Nephron progenitor cell (in vitro differentiated cells): Measurements from ENCODE around the gene BAIAP2L2.
A peak's percentile ranks its signal among the peaks of the same experiment; 100 is the strongest.
"Not testable (repeated sequence)": the region's sequence is repeated elsewhere in the genome, so short reads cannot be mapped to it uniquely, and the experiment has no call there.

ENCODE experiments used
- DNase-seq: peaks from one replicate; pipeline ENCODE4 v3.0.0; 2021
- H3K27ac Mint-ChIP-seq: 2 replicates; pipeline ENCODE4 v1.8.0; 2021; ENCODE audit warnings: mild to moderate bottlenecking, moderate library complexity, mixed read lengths
- H3K27me3 Mint-ChIP-seq: 2 replicates; pipeline ENCODE4 v1.8.0; 2021; ENCODE audit warnings: mild to moderate bottlenecking, low read depth, mixed read lengths; ENCODE audit not compliant: poor library complexity
- H3K36me3 Mint-ChIP-seq: 2 replicates; pipeline ENCODE4 v1.8.0; 2021; ENCODE audit warnings: low read depth, mixed read lengths
- H3K4me1 Mint-ChIP-seq: 2 replicates; pipeline ENCODE4 v1.8.0; 2021; ENCODE audit warnings: mixed read lengths
- H3K4me3 Mint-ChIP-seq: 2 replicates; pipeline ENCODE4 v1.8.0; 2021; ENCODE audit warnings: mild to moderate bottlenecking, moderate library complexity, mixed read lengths
- H3K9me3 Mint-ChIP-seq: 2 replicates; pipeline ENCODE4 v1.8.0; 2021; ENCODE audit warnings: mild to moderate bottlenecking, moderate library complexity, mixed read lengths
- TF ChIP-seq, protein P1 (sequence below): fragments of 200-600 bp; sonication (generic); IDR thresholded peaks from 2 replicates; pipeline ENCODE4 v1.5.0; 2021; ENCODE audit warnings: antibody characterized with exemption

BAIAP2L2 gene

GRCh38 chr22:38080850-38081635 lies 29.4 kb downstream of the BAIAP2L2 start:
- H3K36me3 Mint-ChIP-seq = no peaks in the 10 kb centered on the region
- DNase-seq = peak; percentile 52
- no peaks in the 10 kb centered on the region for H3K9me3 Mint-ChIP-seq
- H3K27ac Mint-ChIP-seq = no peak overlapping the region
- TF ChIP-seq, protein P1, sequence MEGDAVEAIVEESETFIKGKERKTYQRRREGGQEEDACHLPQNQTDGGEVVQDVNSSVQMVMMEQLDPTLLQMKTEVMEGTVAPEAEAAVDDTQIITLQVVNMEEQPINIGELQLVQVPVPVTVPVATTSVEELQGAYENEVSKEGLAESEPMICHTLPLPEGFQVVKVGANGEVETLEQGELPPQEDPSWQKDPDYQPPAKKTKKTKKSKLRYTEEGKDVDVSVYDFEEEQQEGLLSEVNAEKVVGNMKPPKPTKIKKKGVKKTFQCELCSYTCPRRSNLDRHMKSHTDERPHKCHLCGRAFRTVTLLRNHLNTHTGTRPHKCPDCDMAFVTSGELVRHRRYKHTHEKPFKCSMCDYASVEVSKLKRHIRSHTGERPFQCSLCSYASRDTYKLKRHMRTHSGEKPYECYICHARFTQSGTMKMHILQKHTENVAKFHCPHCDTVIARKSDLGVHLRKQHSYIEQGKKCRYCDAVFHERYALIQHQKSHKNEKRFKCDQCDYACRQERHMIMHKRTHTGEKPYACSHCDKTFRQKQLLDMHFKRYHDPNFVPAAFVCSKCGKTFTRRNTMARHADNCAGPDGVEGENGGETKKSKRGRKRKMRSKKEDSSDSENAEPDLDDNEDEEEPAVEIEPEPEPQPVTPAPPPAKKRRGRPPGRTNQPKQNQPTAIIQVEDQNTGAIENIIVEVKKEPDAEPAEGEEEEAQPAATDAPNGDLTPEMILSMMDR = no peak
- H3K4me1 Mint-ChIP-seq = peaks cover 21% of the 10 kb centered on the region
- H3K27me3 Mint-ChIP-seq = peaks cover 28% of the 10 kb centered on the region
- H3K4me3 Mint-ChIP-seq = no peak overlapping the region

DNA sequence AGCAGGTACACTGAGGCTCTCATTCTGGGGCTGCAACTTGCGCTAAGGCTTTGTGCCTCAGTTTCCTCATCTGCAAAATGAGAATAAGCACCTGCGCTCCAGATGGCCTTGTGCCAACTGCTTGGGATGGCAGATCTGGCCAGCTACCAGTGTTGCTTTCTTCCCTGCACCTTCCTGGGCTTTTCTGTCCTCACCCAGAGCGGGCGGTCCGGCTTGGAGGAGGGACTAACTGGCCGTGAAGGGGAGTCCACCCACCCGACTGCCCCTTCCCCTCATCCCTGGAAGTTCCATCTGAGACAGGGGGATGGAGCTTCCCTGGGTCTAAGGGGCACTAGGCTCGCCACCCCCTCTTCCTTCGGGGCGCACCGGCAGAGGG lies 30.0 kb downstream of the BAIAP2L2 start:
- H3K4me3 Mint-ChIP-seq = no peak overlapping the region
- DNase-seq = no peak
- H3K9me3 Mint-ChIP-seq = no peaks in the 10 kb centered on the region
- H3K27me3 Mint-ChIP-seq = peaks cover 28% of the 10 kb centered on the region
- H3K36me3 Mint-ChIP-seq = no peaks in the 10 kb centered on the region
- no peak overlapping the region for H3K27ac Mint-ChIP-seq
- H3K4me1 Mint-ChIP-seq = peaks cover 27% of the 10 kb centered on the region
- TF ChIP-seq, protein P1 = no peak

DNA sequence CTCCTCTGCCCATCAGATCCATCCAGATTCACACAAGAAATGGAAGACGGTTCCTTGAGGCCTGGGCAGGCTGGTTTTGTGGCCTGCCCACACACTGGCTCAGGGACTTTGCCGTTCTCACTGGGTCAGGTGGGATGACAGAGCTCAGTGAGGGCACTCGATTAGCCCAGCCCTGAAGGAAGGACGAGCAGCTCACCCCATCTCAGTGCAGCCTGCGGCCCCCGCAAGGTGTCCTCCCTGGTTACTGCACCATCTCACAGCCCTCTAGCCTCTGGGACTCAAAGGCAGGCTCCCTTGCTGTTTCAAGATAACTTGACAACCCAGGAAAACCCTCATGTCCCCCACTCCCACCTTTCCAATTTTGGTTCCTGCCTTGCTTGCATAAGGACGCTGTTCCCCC lies 30.7 kb downstream of the BAIAP2L2 start:
- Mint-ChIP-seq H3K36me3 (no peaks in the 10 kb centered on the region), H3K27me3 (peaks cover 28% of the 10 kb centered on the region), H3K4me3 (no peak overlapping the region), H3K4me1 (peaks cover 28% of the 10 kb centered on the region), H3K9me3 (no peaks in the 10 kb centered on the region), H3K27ac (no peak overlapping the region)
- TF ChIP-seq, protein P1 = no peak
- no peak for DNase-seq

DNA sequence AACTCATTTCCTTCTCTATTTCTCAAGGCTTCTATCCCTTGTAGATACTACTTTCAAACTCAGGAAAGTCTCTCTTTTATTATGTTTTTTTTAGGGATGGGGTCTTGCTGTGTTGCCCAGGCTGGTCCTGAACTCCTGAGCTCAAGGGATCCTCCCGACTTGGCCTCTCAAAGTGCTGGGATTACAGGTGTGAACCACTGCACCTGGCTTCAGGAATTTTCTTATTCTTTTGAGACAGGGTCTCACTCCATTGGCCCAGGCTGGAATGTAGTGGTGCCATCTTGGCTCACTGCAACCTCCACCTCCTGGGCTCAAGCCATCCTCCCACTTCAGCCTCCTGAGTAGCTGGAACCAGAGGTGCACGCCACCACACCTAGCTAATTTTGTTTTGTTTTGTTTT lies 31.3 kb downstream of the BAIAP2L2 start:
- not testable (repeated sequence) for H3K4me3 Mint-ChIP-seq, H3K27ac Mint-ChIP-seq, DNase-seq, H3K36me3 Mint-ChIP-seq, H3K9me3 Mint-ChIP-seq
- Mint-ChIP-seq H3K27me3 (peaks cover 28% of the 10 kb centered on the region), H3K4me1 (peaks cover 27% of the 10 kb centered on the region)

- H3K36me3 Mint-ChIP-seq = peaks cover 4% of the 10 kb centered on the region
- DNase-seq = no peak
- H3K4me3 Mint-ChIP-seq = no peak overlapping the region
- H3K9me3 Mint-ChIP-seq = no peaks in the 10 kb centered on the region
- H3K27me3 Mint-ChIP-seq = peaks cover 24% of the 10 kb centered on the region
- H3K27ac Mint-ChIP-seq = no peak overlapping the region
- peaks cover 23% of the 10 kb centered on the region for H3K4me1 Mint-ChIP-seq
- TF ChIP-seq, protein P1 = no peak
Observed at GRCh38 chr22:38078046-38078840, 32.2 kb downstream of the BAIAP2L2 start.

- Mint-ChIP-seq H3K4me3 (no peak overlapping the region), H3K36me3 (peaks cover 6% of the 10 kb centered on the region), H3K27ac (no peak overlapping the region), H3K27me3 (peaks cover 19% of the 10 kb centered on the region), H3K4me1 (peaks cover 21% of the 10 kb centered on the region), H3K9me3 (no peaks in the 10 kb centered on the region)
- DNase-seq = no peak
- TF ChIP-seq, protein P1 = no peak
Observed at GRCh38 chr22:38077595-38077994, 32.9 kb downstream of the BAIAP2L2 start.
